H1 (cell line): ENCODE data around the gene MYO16. TPM values are rescaled to one million over a fixed set of nuclear protein-coding genes. Genes with fewer than 3 reads are reported as not detected.

Experiments used
- CTCF ChIA-PET: fragments of 300-600 bp; sonication (Branson Sonifier 250); formaldehyde crosslinking; loops from one replicate; lab custom pipeline; 2021; ENCODE audit not compliant: partially characterized antibody; lab: Charles Lee
- POLR2A ChIA-PET: fragments of 300-600 bp; sonication (Branson Sonifier 250); formaldehyde crosslinking; loops from one replicate; lab custom pipeline; 2021; ENCODE audit warnings: inconsistent platforms; ENCODE audit not compliant: partially characterized antibody; lab: Charles Lee
- DNase-seq, 2 experiments: peaks; one replicate each; pipeline versions ENCODE4 v3.0.0 to v3.0.0-alpha.2; 2010 to 2022; ENCODE audit warnings: low spot score in 2 of 2, low read depth in 1 of 2, mixed read lengths in 1 of 2
- FAIRE-seq: peaks from 2 replicates; lab custom pipeline; 2011; peaks lifted over from hg19 to GRCh38; lab: Jason Lieb, UNC
- H2AFZ ChIP-seq: 2 replicates; pipeline ENCODE4 v1.8.1; 2012; ENCODE audit warnings: low read length, inconsistent platforms
- H2AK5ac ChIP-seq: 2 replicates; pipeline ENCODE4 v1.6.1; 2013; ENCODE audit warnings: low read depth, low read length
- H2BK120ac ChIP-seq: replicated peaks from 2 replicates; pipeline ENCODE3; 2013; ENCODE audit warnings: low read depth, low read length, inconsistent platforms
- H2BK12ac ChIP-seq: 2 replicates; pipeline ENCODE4 v1.6.1; 2013; ENCODE audit warnings: low read depth, low read length
- H2BK15ac ChIP-seq: 2 replicates; pipeline ENCODE4 v1.6.1; 2013; ENCODE audit warnings: low read length
- H2BK20ac ChIP-seq: 2 replicates; pipeline ENCODE4 v1.6.1; 2013; ENCODE audit warnings: low read length
- H2BK5ac ChIP-seq: 2 replicates; pipeline ENCODE4 v1.6.1; 2013; ENCODE audit warnings: low read depth, low read length
- H3K14ac ChIP-seq: 2 replicates; pipeline ENCODE4 v1.6.1; 2013; ENCODE audit warnings: inconsistent platforms; ENCODE audit not compliant: insufficient read length
- H3K18ac ChIP-seq: 2 replicates; pipeline ENCODE4 v1.6.1; 2013; ENCODE audit warnings: low read length; ENCODE audit errors: extremely low read depth
- H3K23ac ChIP-seq: 2 replicates; pipeline ENCODE4 v1.6.1; 2013; ENCODE audit warnings: inconsistent platforms; ENCODE audit not compliant: insufficient read length
- H3K23me2 ChIP-seq: 2 replicates; pipeline ENCODE4 v1.6.1; 2013; ENCODE audit warnings: low read depth, low read length
- H3K27ac ChIP-seq: 2 replicates; pipeline ENCODE4 v1.6.1; 2011; ENCODE audit warnings: low read depth, low read length, inconsistent platforms
- H3K27me3 ChIP-seq, 4 experiments: replicated peaks in 1 of 4; 1 replicate in 1 of 4; 2 replicates in 3 of 4; pipeline versions ENCODE4 v1.6.1 to v1.8.1; 2011 to 2013; ENCODE audit warnings: low read length in 3 of 4, mild to moderate bottlenecking in 3 of 4, inconsistent platforms in 2 of 4, mixed read lengths in 2 of 4, moderate library complexity in 1 of 4; ENCODE audit not compliant: control insufficient read depth in 3 of 4, insufficient read depth in 3 of 4; ENCODE audit errors: extremely low read depth in 1 of 4
- H3K36me3 ChIP-seq, 4 experiments: 2 replicates each; pipeline versions ENCODE4 v1.6.1 to v1.8.1; 2011 to 2013; ENCODE audit warnings: mild to moderate bottlenecking in 4 of 4, low read length in 3 of 4, moderate library complexity in 2 of 4, control low read depth in 1 of 4, inconsistent platforms in 1 of 4; ENCODE audit not compliant: insufficient read depth in 4 of 4, control insufficient read depth in 2 of 4
- H3K4ac ChIP-seq: replicated peaks from 2 replicates; pipeline ENCODE3; 2013; ENCODE audit warnings: low read length, low read depth, mixed read lengths, inconsistent platforms; ENCODE audit not compliant: insufficient read length
- H3K4me1 ChIP-seq, 4 experiments: replicated peaks in 1 of 4; 1 replicate in 1 of 4; 2 replicates in 3 of 4; pipeline versions ENCODE4 v1.6.1 to v1.8.1; 2011 to 2013; ENCODE audit warnings: low read length in 3 of 4, inconsistent platforms in 2 of 4, mixed read lengths in 1 of 4; ENCODE audit not compliant: insufficient read depth in 4 of 4, control insufficient read depth in 3 of 4
- H3K4me2 ChIP-seq, 2 experiments: 2 replicates each; pipeline versions ENCODE4 v1.6.1 to v1.8.1; 2011 to 2013; ENCODE audit warnings: low read depth in 2 of 2, low read length in 2 of 2, control low read depth in 1 of 2, inconsistent platforms in 1 of 2, mild to moderate bottlenecking in 1 of 2; ENCODE audit not compliant: insufficient read depth in 1 of 2
- H3K4me3 ChIP-seq, 4 experiments: fragments of 200-600, 300-600 bp in 1 of 4; sonication (generic), shearing (Covaris generic), sonication (Bioruptor Twin) in 1 of 4; 2 replicates each; pipeline versions ENCODE4 v1.5.1 to v1.8.1; 2011 to 2016; ENCODE audit warnings: low read length in 4 of 4, low read depth in 3 of 4, control low read depth in 2 of 4, inconsistent platforms in 2 of 4, mild to moderate bottlenecking in 2 of 4, mixed read lengths in 1 of 4, moderate library complexity in 1 of 4; ENCODE audit not compliant: insufficient read depth in 2 of 4; ENCODE audit errors: extremely low read depth in 1 of 4
- H3K56ac ChIP-seq: replicated peaks from 2 replicates; pipeline ENCODE3; 2013; ENCODE audit warnings: low read depth, mild to moderate bottlenecking, mixed read lengths, low read length, inconsistent platforms; ENCODE audit not compliant: insufficient read length
- H3K79me1 ChIP-seq: 2 replicates; pipeline ENCODE4 v1.6.1; 2013; ENCODE audit warnings: low read depth, low read length, control low read depth
- H3K79me2 ChIP-seq, 2 experiments: 2 replicates each; pipeline versions ENCODE4 v1.6.1 to v1.8.1; 2012 to 2013; ENCODE audit warnings: low read length in 2 of 2, mild to moderate bottlenecking in 2 of 2, inconsistent platforms in 1 of 2; ENCODE audit not compliant: insufficient read depth in 2 of 2, control insufficient read depth in 1 of 2
- H3K9ac ChIP-seq, 4 experiments: replicated peaks in 1 of 4; 1 replicate in 1 of 4; 2 replicates in 3 of 4; pipeline versions ENCODE4 v1.6.1 to v1.8.1; 2011 to 2013; ENCODE audit warnings: low read depth in 3 of 4, low read length in 3 of 4, control low read depth in 2 of 4, mild to moderate bottlenecking in 2 of 4, moderate library complexity in 2 of 4, inconsistent platforms in 1 of 4; ENCODE audit errors: extremely low read depth in 1 of 4
- H3K9me3 ChIP-seq, 2 experiments: 2 replicates each; pipeline versions ENCODE4 v1.6.1 to v1.8.1; 2012 to 2013; ENCODE audit warnings: mild to moderate bottlenecking in 2 of 2, moderate library complexity in 2 of 2, control low read depth in 1 of 2, inconsistent platforms in 1 of 2, low read depth in 1 of 2, low read length in 1 of 2, mixed read lengths in 1 of 2; ENCODE audit not compliant: insufficient read depth in 2 of 2
- H4K20me1 ChIP-seq, 2 experiments: replicated peaks in 1 of 2; 2 replicates each; pipeline versions ENCODE3 to v1.8.1; 2011 to 2013; ENCODE audit warnings: inconsistent platforms in 2 of 2, low read length in 2 of 2, mild to moderate bottlenecking in 1 of 2; ENCODE audit not compliant: insufficient read depth in 2 of 2, control insufficient read depth in 1 of 2
- H4K5ac ChIP-seq: 2 replicates; pipeline ENCODE4 v1.6.1; 2013; ENCODE audit warnings: low read length, low read depth, mixed read lengths, inconsistent platforms; ENCODE audit not compliant: insufficient read length
- H4K8ac ChIP-seq: 2 replicates; pipeline ENCODE4 v1.8.0; 2013; ENCODE audit warnings: mild to moderate bottlenecking, moderate library complexity, low read length, inconsistent platforms; ENCODE audit not compliant: insufficient read depth; ENCODE audit errors: extremely low read depth
- H4K91ac ChIP-seq: replicated peaks from 2 replicates; pipeline ENCODE3; 2013; ENCODE audit warnings: low read length, mixed read lengths, inconsistent platforms; ENCODE audit not compliant: insufficient read length
- ASH2L ChIP-seq: fragments of 200-600, 300-600 bp; sonication (generic); IDR thresholded peaks from one replicate; pipeline ENCODE4 v1.7.1; 2017; ENCODE audit warnings: low read length
- BRCA1 ChIP-seq: IDR thresholded peaks from 2 replicates; pipeline ENCODE4 v1.6.1; 2012; ENCODE audit warnings: low read depth, low read length, improper control_type of control experiment
- CTBP2 ChIP-seq: IDR thresholded peaks from 2 replicates; pipeline ENCODE4 v1.7.0; 2011; ENCODE audit warnings: borderline replicate concordance, mild to moderate bottlenecking, moderate library complexity, mixed read lengths, low read length; ENCODE audit not compliant: insufficient read depth, insufficient read length
- EP300 ChIP-seq, 2 experiments: IDR thresholded peaks; 1 replicate in 1 of 2; 2 replicates in 1 of 2; pipeline ENCODE4 v1.6.1; 2011 to 2012; ENCODE audit warnings: low read depth in 2 of 2, low read length in 2 of 2, mild to moderate bottlenecking in 2 of 2, borderline replicate concordance in 1 of 2, inconsistent platforms in 1 of 2, moderate library complexity in 1 of 2
- JUND ChIP-seq: IDR thresholded peaks from 2 replicates; pipeline ENCODE4 v1.6.1; 2011; ENCODE audit warnings: mild to moderate bottlenecking, improper control_type of control experiment, low read length
- KDM5A ChIP-seq: fragments of 200-600 bp; IDR thresholded peaks from 2 replicates; pipeline ENCODE4 v1.7.1; 2012; ENCODE audit warnings: mild to moderate bottlenecking, low read length, inconsistent platforms, mixed read lengths
- NRF1 ChIP-seq: IDR thresholded peaks from 2 replicates; pipeline ENCODE4 v1.6.1; 2011; ENCODE audit warnings: mild to moderate bottlenecking, low read depth, low read length, improper control_type of control experiment
- PHF8 ChIP-seq: fragments of 200-600 bp; sonication (generic); conservative IDR thresholded peaks from 2 replicates; pipeline ENCODE4 v1.7.1; 2012; ENCODE audit warnings: low read depth, mild to moderate bottlenecking, inconsistent platforms, low read length, moderate library complexity
- RXRA ChIP-seq: IDR thresholded peaks from 2 replicates; pipeline ENCODE4 v1.6.1; 2011; ENCODE audit warnings: low read depth, mild to moderate bottlenecking, low read length, moderate library complexity; ENCODE audit not compliant: insufficient read depth
- SP4 ChIP-seq: IDR thresholded peaks from 2 replicates; pipeline ENCODE4 v1.6.1; 2012; ENCODE audit warnings: low read length, inconsistent platforms
- WGBS, 2 experiments: shearing (Covaris generic) in 1 of 2; methylation state at CpG; one replicate each; pipeline versions ENCODE4 v1.1.6 to v1.1.7; 2013 to 2015; ENCODE audit warnings: low lambda C conversion rate in 2 of 2, mixed read lengths in 2 of 2, inconsistent platforms in 1 of 2, low coverage in 1 of 2, missing lambda C conversion rate in 1 of 2; ENCODE audit not compliant: insufficient replicate concordance in 2 of 2, insufficient coverage in 1 of 2, insufficient read length in 1 of 2; ENCODE audit errors: extremely low coverage in 1 of 2, missing lambda C conversion rate in 1 of 2; 5-methylcytosine and 5-hydroxymethylcytosine counted together
- polyA plus RNA-seq, 7 experiments: library from polyadenylated mRNA; depleted of rRNA in 3 of 7; stranded (reverse) in 5 of 7; unstranded in 2 of 7; fragments of >200 nt in 5 of 7; fragments of 200-250 nt in 2 of 7; gene quantifications; 1 replicate in 5 of 7; 2 replicates in 1 of 7; 4 replicates in 1 of 7; pipeline versions ENCODE4 v1.2.1 to v1.2.3, GENCODE V29; 2011 to 2013; ENCODE audit warnings: missing spikeins in 2 of 7, mixed read lengths in 2 of 7
- total RNA-seq: library from RNA; stranded (reverse); fragmentation: NEBNext Ultra II Directional; extraction: Animal tissue kit (Norgen Biotek cat#: 25700); gene quantifications from 2 replicates; pipeline ENCODE4 v1.2.1, GENCODE V29; 2021
- TF ChIP-seq, protein P1 (sequence below): IDR thresholded peaks from 2 replicates; pipeline ENCODE4 v1.6.1; 2012; ENCODE audit warnings: low read length, inconsistent platforms
- TF ChIP-seq, protein P2 (sequence below): IDR thresholded peaks from 2 replicates; pipeline ENCODE4 v1.6.1; 2012; ENCODE audit warnings: inconsistent platforms

The MYO16 gene
- total and polyA plus RNA-seq, 2 of the 8 experiments (the other 6 are each of a cell fraction or from before 2014, with no cell fraction given): 0.02 to 0.22 TPM

DNA sequence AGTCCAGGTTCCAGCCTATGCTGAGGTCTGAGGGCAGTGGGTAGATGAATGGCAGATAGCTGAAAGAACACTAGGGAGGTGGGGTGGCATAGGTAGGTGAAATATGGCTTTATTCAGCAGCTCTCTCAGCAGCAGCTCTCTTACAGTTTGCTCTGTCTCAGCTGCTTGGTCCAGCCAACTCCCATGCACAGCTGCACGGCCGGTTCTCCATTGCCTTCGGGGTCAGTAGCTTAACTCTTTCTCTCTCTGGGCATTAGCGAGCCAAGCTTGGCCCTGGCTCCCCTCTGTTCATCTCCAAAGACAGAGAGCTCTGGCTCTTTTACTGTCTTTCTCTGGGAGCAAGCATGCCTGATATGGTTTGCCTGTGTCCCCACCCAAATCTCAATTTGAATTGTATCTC lies 151.9 kb downstream of the MYO16 start:
- WGBS, 2 experiments: 63% methylated on average over 4 of the region's 4 CpGs; no CpG with 5 or more reads in 1 of the 2 experiments
- no peak for FAIRE-seq
- TF ChIP-seq EP300 (IDR thresholded peaks at IDR 0.05; ENCODE audit: borderline replicate concordance in 1 of 2, low read depth in 2 of 2, low read length in 2 of 2): no peak
- TF ChIP-seq NRF1: no peak
- no peak for TF ChIP-seq JUND
- no peak for TF ChIP-seq PHF8
- TF ChIP-seq, protein P1, sequence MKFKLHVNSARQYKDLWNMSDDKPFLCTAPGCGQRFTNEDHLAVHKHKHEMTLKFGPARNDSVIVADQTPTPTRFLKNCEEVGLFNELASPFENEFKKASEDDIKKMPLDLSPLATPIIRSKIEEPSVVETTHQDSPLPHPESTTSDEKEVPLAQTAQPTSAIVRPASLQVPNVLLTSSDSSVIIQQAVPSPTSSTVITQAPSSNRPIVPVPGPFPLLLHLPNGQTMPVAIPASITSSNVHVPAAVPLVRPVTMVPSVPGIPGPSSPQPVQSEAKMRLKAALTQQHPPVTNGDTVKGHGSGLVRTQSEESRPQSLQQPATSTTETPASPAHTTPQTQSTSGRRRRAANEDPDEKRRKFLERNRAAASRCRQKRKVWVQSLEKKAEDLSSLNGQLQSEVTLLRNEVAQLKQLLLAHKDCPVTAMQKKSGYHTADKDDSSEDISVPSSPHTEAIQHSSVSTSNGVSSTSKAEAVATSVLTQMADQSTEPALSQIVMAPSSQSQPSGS: no peak
- TF ChIP-seq KDM5A: no peak
- no peak for TF ChIP-seq BRCA1
- no peak for TF ChIP-seq SP4
- TF ChIP-seq RXRA: no peak
- TF ChIP-seq CTBP2: no peak
- TF ChIP-seq, protein P2, sequence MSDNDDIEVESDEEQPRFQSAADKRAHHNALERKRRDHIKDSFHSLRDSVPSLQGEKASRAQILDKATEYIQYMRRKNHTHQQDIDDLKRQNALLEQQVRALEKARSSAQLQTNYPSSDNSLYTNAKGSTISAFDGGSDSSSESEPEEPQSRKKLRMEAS: no peak
- no peak for TF ChIP-seq ASH2L

More for the DNA sequence above, 151.9 kb downstream of the MYO16 start:
- Histone ChIP-seq H2BK20ac (no peak overlapping the region), H2BK15ac (no peak overlapping the region), H3K9me3 (peaks cover 7 to 9% of the 10 kb centered on the region in 2 experiments; a peak in 2 of 4 replicates), H3K79me2 (no peaks in the 10 kb centered on the region), H3K4me1 (peaks cover 0 to 3% (median 0%) of the 10 kb centered on the region in 4 experiments; a peak in 1 of 7 replicates), H2BK120ac (no peak overlapping the region), H3K4me3 (no peak overlapping the region), H2AFZ (no peak overlapping the region), H3K9ac (no peak overlapping the region), H4K20me1 (no peaks in the 10 kb centered on the region), H3K56ac (no peak overlapping the region), H4K5ac (no peak overlapping the region), H3K27me3 (no peaks in the 10 kb centered on the region), H3K4ac (no peak overlapping the region), H3K79me1 (no peaks in the 10 kb centered on the region), H3K18ac (no peak overlapping the region), H3K36me3 (no peaks in the 10 kb centered on the region), H3K23me2 (no peaks in the 10 kb centered on the region), H2AK5ac (no peak overlapping the region), H2BK12ac (no peak overlapping the region), H2BK5ac (no peak overlapping the region), H4K8ac (no peak overlapping the region), H3K4me2 (no peak overlapping the region), H4K91ac (no peak overlapping the region), H3K27ac (no peak overlapping the region), H3K23ac (no peak overlapping the region), H3K14ac (no peak overlapping the region)
- ChIA-PET CTCF (no interaction called here), POLR2A (no interaction called here)
- no peak for DNase-seq
